ENCODE measurements around the gene ZBTB45. TPM values are rescaled to one million over a fixed set of nuclear protein-coding genes. Genes with fewer than 3 reads are reported as not detected.
"Not testable (repeated sequence)": the region's sequence is repeated elsewhere in the genome, so short reads cannot be mapped to it uniquely, and the experiment has no call there.

Gene ZBTB45
- total RNA-seq, 1 donor from 2014 or later = 27.2 TPM

- no peak for DNase-seq
- Mint-ChIP-seq H3K9me3 (ENCODE audit: unreplicated experiment) (peaks cover 8% of the 10 kb centered on the region), H3K4me3 (ENCODE audit: unreplicated experiment) (no peak overlapping the region), H3K4me1 (ENCODE audit: low read depth, unreplicated experiment) (peaks cover 12% of the 10 kb centered on the region), H3K36me3 (ENCODE audit: unreplicated experiment) (no peaks in the 10 kb centered on the region), H3K27ac (ENCODE audit: unreplicated experiment) (no peak overlapping the region), H3K27me3 (ENCODE audit: unreplicated experiment) (peaks cover 15% of the 10 kb centered on the region)
- TF ChIP-seq, protein P1, sequence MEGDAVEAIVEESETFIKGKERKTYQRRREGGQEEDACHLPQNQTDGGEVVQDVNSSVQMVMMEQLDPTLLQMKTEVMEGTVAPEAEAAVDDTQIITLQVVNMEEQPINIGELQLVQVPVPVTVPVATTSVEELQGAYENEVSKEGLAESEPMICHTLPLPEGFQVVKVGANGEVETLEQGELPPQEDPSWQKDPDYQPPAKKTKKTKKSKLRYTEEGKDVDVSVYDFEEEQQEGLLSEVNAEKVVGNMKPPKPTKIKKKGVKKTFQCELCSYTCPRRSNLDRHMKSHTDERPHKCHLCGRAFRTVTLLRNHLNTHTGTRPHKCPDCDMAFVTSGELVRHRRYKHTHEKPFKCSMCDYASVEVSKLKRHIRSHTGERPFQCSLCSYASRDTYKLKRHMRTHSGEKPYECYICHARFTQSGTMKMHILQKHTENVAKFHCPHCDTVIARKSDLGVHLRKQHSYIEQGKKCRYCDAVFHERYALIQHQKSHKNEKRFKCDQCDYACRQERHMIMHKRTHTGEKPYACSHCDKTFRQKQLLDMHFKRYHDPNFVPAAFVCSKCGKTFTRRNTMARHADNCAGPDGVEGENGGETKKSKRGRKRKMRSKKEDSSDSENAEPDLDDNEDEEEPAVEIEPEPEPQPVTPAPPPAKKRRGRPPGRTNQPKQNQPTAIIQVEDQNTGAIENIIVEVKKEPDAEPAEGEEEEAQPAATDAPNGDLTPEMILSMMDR (IDR thresholded peaks at IDR 0.05; ENCODE audit: partially characterized antibody, unreplicated experiment) = no peak
Measured at GRCh38 chr19:58513213-58513693, 6.4 kb downstream of the ZBTB45 start.

DNA sequence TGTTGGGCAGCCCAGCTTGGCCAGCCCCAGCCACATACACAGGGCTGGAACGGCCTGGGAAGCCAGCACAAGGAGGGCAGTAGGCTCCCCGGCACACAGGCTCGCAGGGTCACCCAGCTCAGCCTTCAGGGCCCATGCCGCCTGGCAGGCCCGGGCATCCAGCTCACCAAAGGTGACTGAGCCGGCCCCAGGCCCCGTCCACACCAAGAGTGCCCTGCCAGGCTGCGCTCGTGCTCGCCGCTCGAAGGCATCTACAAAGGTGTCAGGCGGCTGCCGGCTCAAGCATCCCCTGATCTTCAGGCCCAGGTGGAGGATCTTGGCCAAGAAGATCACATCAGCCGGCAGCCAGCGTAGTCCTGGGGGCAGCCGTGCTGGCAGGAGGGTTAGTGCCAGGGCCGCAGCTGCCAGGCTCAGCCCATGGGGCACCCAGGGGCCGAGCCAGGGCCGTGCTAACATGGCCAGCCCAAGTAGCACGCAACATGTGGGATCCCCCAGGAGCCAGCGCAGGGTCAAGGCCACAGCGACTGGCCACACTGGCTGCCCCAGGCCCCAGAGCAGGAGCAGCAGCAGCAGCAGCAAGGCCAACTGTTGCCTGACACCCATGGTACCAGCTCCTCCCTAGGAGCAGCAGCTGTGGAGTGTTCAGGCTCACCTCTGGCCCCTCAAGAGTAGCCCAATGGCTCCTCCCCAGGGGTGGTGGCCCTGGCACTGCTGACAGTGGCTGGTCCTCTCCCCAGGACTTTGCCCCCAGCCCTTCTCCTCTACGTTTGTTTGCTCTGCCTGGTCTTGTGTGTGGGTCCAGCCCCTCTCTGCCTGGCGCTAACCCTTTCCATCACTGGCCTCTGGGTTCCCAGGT, 8.0 kb downstream of the ZBTB45 start, which contains the start of gene SLC27A5:
Gene SLC27A5, minus strand, starts transcription at position 640 of the 856 bp plus-strand sequence. Its CDS starts 37 bp downstream, at position 603.
- peaks cover 9% of the 10 kb centered on the region for H3K4me1 Mint-ChIP-seq (ENCODE audit: low read depth, unreplicated experiment)
- peaks cover 10% of the 10 kb centered on the region for H3K27me3 Mint-ChIP-seq (ENCODE audit: unreplicated experiment)
- no peaks in the 10 kb centered on the region for H3K36me3 Mint-ChIP-seq (ENCODE audit: unreplicated experiment)
- DNase-seq = no peak
- peaks cover 11% of the 10 kb centered on the region for H3K9me3 Mint-ChIP-seq (ENCODE audit: unreplicated experiment)
- no peak within 1 kb of the TSS for H3K27ac Mint-ChIP-seq (ENCODE audit: unreplicated experiment)
- TF ChIP-seq, protein P1 (IDR thresholded peaks at IDR 0.05; ENCODE audit: partially characterized antibody, unreplicated experiment) = no peak
- no peak within 1 kb of the TSS for H3K4me3 Mint-ChIP-seq (ENCODE audit: unreplicated experiment)

DNA sequence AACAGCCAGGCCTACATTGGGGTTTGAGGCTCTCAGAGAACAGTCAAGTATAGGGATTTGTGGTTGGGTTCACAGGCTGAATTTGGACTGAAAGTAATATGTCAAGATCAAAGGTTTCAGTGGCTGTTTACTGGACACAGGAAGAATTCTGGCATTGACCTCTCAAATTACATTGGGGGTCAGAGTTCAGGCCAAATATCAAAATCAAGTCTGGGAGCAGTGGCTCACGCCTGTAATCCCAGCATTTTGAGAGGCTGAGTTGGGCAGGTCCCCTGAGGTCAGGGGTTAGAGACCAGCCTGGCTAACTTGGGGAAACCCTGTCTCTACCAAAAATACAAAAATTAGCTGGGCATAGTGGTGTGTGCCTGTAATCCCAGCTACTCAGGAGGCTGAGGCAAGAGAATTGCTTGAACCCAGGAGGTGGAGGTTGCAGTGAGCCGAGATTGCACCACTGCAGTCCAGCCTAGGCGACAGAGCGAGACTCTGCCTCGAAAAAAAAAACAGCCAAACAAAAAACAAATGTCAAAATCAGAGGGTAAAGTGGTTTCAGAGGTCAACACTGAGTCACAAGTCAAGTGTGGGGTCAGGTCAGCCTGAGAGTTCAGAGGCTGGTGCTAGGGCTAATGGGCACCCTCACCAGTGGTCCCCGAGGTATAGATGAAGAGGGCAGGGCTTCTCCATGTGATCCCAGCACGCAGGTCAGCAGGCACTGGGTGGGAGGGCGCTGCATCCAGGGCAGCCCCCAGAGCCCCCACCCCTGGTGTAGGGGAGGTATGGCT, 9.3 kb downstream of the ZBTB45 start:
- Mint-ChIP-seq H3K9me3 (ENCODE audit: unreplicated experiment) (peaks cover 8% of the 10 kb centered on the region), H3K27me3 (ENCODE audit: unreplicated experiment) (peaks cover 6% of the 10 kb centered on the region), H3K4me1 (ENCODE audit: low read depth, unreplicated experiment) (no peaks in the 10 kb centered on the region), H3K4me3 (ENCODE audit: unreplicated experiment) (no peak overlapping the region), H3K36me3 (ENCODE audit: unreplicated experiment) (no peaks in the 10 kb centered on the region), H3K27ac (ENCODE audit: unreplicated experiment) (no peak overlapping the region)
- DNase-seq = no peak
- TF ChIP-seq, protein P1 (IDR thresholded peaks at IDR 0.05; ENCODE audit: partially characterized antibody, unreplicated experiment) = no peak

DNA sequence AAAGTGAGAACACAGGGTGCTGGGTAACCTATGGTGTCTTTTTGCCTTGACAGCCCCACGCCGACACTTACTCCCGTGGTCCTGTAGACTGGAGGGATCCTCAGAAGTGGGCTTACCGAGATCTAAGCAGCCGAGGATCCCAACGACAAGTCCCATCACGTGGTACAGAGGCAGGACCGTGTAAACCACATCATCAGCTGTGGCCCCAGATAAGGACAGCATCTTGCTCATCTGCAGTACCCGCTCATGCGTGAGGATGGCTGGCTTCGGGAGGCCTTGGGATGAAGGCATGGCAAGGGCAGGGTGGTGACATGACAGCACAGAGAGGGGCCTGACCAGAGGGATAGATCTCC, 9.9 kb downstream of the ZBTB45 start:
- Mint-ChIP-seq H3K9me3 (ENCODE audit: unreplicated experiment) (peaks cover 8% of the 10 kb centered on the region), H3K4me1 (ENCODE audit: low read depth, unreplicated experiment) (no peaks in the 10 kb centered on the region), H3K36me3 (ENCODE audit: unreplicated experiment) (no peaks in the 10 kb centered on the region), H3K27me3 (ENCODE audit: unreplicated experiment) (peaks cover 5% of the 10 kb centered on the region), H3K27ac (ENCODE audit: unreplicated experiment) (no peak overlapping the region), H3K4me3 (ENCODE audit: unreplicated experiment) (no peak overlapping the region)
- TF ChIP-seq, protein P1 (IDR thresholded peaks at IDR 0.05; ENCODE audit: partially characterized antibody, unreplicated experiment) = no peak
- DNase-seq = no peak

DNA sequence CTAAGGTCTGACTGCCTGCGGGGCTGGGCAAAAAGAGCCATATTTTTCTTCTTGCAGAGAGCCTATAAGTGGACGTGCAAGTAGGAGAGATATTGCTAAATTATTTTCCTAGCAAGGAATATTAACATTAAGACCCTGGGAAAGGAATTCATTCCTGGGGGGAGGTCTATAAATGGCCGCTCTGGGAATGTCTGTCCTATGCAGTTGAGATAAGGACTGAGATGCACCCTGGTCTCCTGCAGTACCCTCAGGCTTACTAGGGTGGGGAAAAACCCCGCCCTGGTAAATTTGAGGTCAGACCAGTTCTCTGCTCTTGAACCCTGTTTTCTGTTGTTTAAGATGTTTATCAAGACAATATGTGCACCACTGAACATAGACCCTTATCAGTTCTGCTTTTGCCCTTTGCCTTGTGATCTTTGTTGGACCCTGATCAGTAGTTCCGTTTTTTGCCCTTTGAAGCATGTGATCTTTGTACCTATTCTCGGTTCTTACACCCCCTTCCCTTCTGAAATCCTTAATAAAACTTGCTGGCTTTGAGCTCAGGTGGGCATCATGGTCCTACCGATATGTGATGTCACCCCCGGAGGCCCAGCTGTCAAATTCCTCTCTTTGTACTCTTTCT, 11.9 kb downstream of the ZBTB45 start:
- not testable (repeated sequence) for H3K27me3 Mint-ChIP-seq (ENCODE audit: unreplicated experiment); DNase-seq; H3K9me3 Mint-ChIP-seq (ENCODE audit: unreplicated experiment); H3K4me3 Mint-ChIP-seq (ENCODE audit: unreplicated experiment); H3K36me3 Mint-ChIP-seq (ENCODE audit: unreplicated experiment); H3K4me1 Mint-ChIP-seq (ENCODE audit: low read depth, unreplicated experiment); H3K27ac Mint-ChIP-seq (ENCODE audit: unreplicated experiment)
